ENCODE data around the gene RPP38.
A peak's percentile ranks its signal among the peaks of the same experiment; 100 is the strongest.

RPP38 gene

GRCh38 chr10:15140698-15141097 lies 43.5 kb downstream of the RPP38 start:
- H3K4me2 ChIP-seq, result peak overlapping the region; percentile 69 to 92 (median 80)
- TF ChIP-seq Cebpa-rat (IDR thresholded peaks at IDR 0.05), result no peak
- peaks cover 0 to 12% (median 0%) of the 10 kb centered on the region in 11 experiments; a peak in 3 of 22 replicates for H4K20me1 ChIP-seq
- peak overlapping the region in 7 of 11 experiments; percentile 20 to 56 (median 35); a peak in 11 of 22 replicates for H3K27ac ChIP-seq
- H3K27me3 ChIP-seq, result no peaks in the 10 kb centered on the region
- H3K9ac ChIP-seq, result peak overlapping the region in 7 of 11 experiments; percentile 2 to 34 (median 27); a peak in 9 of 22 replicates
- H3K4me3 ChIP-seq, result peak overlapping the region in 3 of 10 experiments; percentile 10 to 44 (median 19); a peak in 3 of 20 replicates
- H3K9me3 ChIP-seq (replicated peaks in 1 of 11), result peaks cover 0 to 6% (median 0%) of the 10 kb centered on the region in 11 experiments; a peak in 4 of 22 replicates
- peaks cover 19 to 57% (median 44%) of the 10 kb centered on the region in 10 experiments for H3K4me1 ChIP-seq
- H3K36me3 ChIP-seq, result peaks cover 0 to 5% (median 0%) of the 10 kb centered on the region in 11 experiments; a peak in 2 of 22 replicates

GRCh38 chr10:15141136-15142054 lies 44.2 kb downstream of the RPP38 start:
- H3K4me1 ChIP-seq, result peaks cover 19 to 58% (median 45%) of the 10 kb centered on the region in 10 experiments
- H3K36me3 ChIP-seq, result peaks cover 0 to 5% (median 0%) of the 10 kb centered on the region in 11 experiments; a peak in 1 of 22 replicates
- peak overlapping the region in 7 of 11 experiments; percentile 2 to 35 (median 29); a peak in 8 of 22 replicates for H3K9ac ChIP-seq
- H3K4me3 ChIP-seq, result peak overlapping the region in 6 of 10 experiments; percentile 0 to 49 (median 25); a peak in 7 of 20 replicates
- H3K4me2 ChIP-seq, result peak overlapping the region; percentile 69 to 92 (median 80)
- no peak for TF ChIP-seq Cebpa-rat (IDR thresholded peaks at IDR 0.05)
- no peaks in the 10 kb centered on the region for H3K27me3 ChIP-seq
- H4K20me1 ChIP-seq, result peaks cover 0 to 12% (median 0%) of the 10 kb centered on the region in 11 experiments; a peak in 3 of 22 replicates
- H3K27ac ChIP-seq, result peak overlapping the region in 7 of 11 experiments; percentile 20 to 56 (median 35); a peak in 11 of 22 replicates
- peaks cover 0 to 6% (median 0%) of the 10 kb centered on the region in 11 experiments; a peak in 4 of 22 replicates for H3K9me3 ChIP-seq (replicated peaks in 1 of 11)

- Histone ChIP-seq H3K4me2 (no peak overlapping the region), H3K27ac (no peak overlapping the region), H4K20me1 (peaks cover 0 to 12% (median 0%) of the 10 kb centered on the region in 11 experiments; a peak in 3 of 22 replicates), H3K36me3 (no peaks in the 10 kb centered on the region), H3K9me3 (replicated peaks in 1 of 11) (peaks cover 0 to 11% (median 0%) of the 10 kb centered on the region in 11 experiments; a peak in 4 of 22 replicates), H3K27me3 (no peaks in the 10 kb centered on the region), H3K9ac (no peak overlapping the region), H3K4me3 (no peak overlapping the region), H3K4me1 (peaks cover 19 to 46% (median 37%) of the 10 kb centered on the region in 10 experiments)
- no peak for TF ChIP-seq Cebpa-rat (IDR thresholded peaks at IDR 0.05)
Observed at GRCh38 chr10:15144788-15145187, 47.6 kb downstream of the RPP38 start.

- Histone ChIP-seq H3K4me2 (peak overlapping the region in 6 of 11 experiments; percentile 6 to 35 (median 24); a peak in 6 of 22 replicates), H3K9me3 (replicated peaks in 1 of 11) (peaks cover 0 to 12% (median 0%) of the 10 kb centered on the region in 11 experiments; a peak in 4 of 22 replicates), H3K27ac (no peak overlapping the region), H3K36me3 (no peaks in the 10 kb centered on the region), H3K4me3 (no peak overlapping the region), H4K20me1 (peaks cover 0 to 5% (median 0%) of the 10 kb centered on the region in 11 experiments; a peak in 1 of 22 replicates), H3K9ac (no peak overlapping the region), H3K4me1 (peaks cover 3 to 30% (median 22%) of the 10 kb centered on the region in 10 experiments), H3K27me3 (no peaks in the 10 kb centered on the region)
- TF ChIP-seq Cebpa-rat (IDR thresholded peaks at IDR 0.05), result no peak
Observed at GRCh38 chr10:15146366-15146765, 49.2 kb downstream of the RPP38 start.

GRCh38 chr10:15147594-15148392 lies 50.6 kb downstream of the RPP38 start:
- Histone ChIP-seq H3K4me1 (peaks cover 0 to 16% (median 7%) of the 10 kb centered on the region in 10 experiments; a peak in 14 of 20 replicates), H3K27me3 (no peaks in the 10 kb centered on the region), H3K9ac (no peak overlapping the region), H3K4me3 (no peak overlapping the region), H3K9me3 (replicated peaks in 1 of 11) (peaks cover 0 to 12% (median 0%) of the 10 kb centered on the region in 11 experiments; a peak in 4 of 22 replicates), H4K20me1 (no peaks in the 10 kb centered on the region), H3K4me2 (no peak overlapping the region), H3K36me3 (no peaks in the 10 kb centered on the region), H3K27ac (no peak overlapping the region)
- no peak for TF ChIP-seq Cebpa-rat (IDR thresholded peaks at IDR 0.05)

- H3K36me3 ChIP-seq, result no peaks in the 10 kb centered on the region
- H3K27me3 ChIP-seq, result no peaks in the 10 kb centered on the region
- H3K4me2 ChIP-seq, result no peak overlapping the region
- H3K27ac ChIP-seq, result no peak overlapping the region
- H3K4me3 ChIP-seq, result no peak overlapping the region
- H3K9me3 ChIP-seq (replicated peaks in 1 of 11), result peaks cover 0 to 12% (median 0%) of the 10 kb centered on the region in 11 experiments; a peak in 3 of 22 replicates
- no peaks in the 10 kb centered on the region for H4K20me1 ChIP-seq
- TF ChIP-seq Cebpa-rat (IDR thresholded peaks at IDR 0.05), result no peak
- H3K4me1 ChIP-seq, result peaks cover 0 to 10% (median 2%) of the 10 kb centered on the region in 10 experiments; a peak in 6 of 20 replicates
- H3K9ac ChIP-seq, result no peak overlapping the region
Observed at GRCh38 chr10:15149042-15149771, 52.1 kb downstream of the RPP38 start.

GRCh38 chr10:15150563-15150962 lies 53.4 kb downstream of the RPP38 start:
- Histone ChIP-seq H3K9me3 (replicated peaks in 1 of 11) (peaks cover 0 to 17% (median 9%) of the 10 kb centered on the region in 11 experiments; a peak in 7 of 22 replicates), H4K20me1 (no peaks in the 10 kb centered on the region), H3K4me1 (peaks cover 0 to 10% (median 2%) of the 10 kb centered on the region in 10 experiments; a peak in 6 of 20 replicates), H3K4me3 (no peak overlapping the region), H3K36me3 (no peaks in the 10 kb centered on the region), H3K9ac (no peak overlapping the region), H3K27ac (no peak overlapping the region), H3K27me3 (no peaks in the 10 kb centered on the region), H3K4me2 (no peak overlapping the region)
- no peak for TF ChIP-seq Cebpa-rat (IDR thresholded peaks at IDR 0.05)

GRCh38 chr10:15152556-15152955 lies 55.4 kb downstream of the RPP38 start:
- TF ChIP-seq Cebpa-rat (IDR thresholded peaks at IDR 0.05), result no peak
- Histone ChIP-seq H3K4me2 (no peak overlapping the region), H3K36me3 (no peaks in the 10 kb centered on the region), H4K20me1 (no peaks in the 10 kb centered on the region), H3K9me3 (replicated peaks in 1 of 11) (peaks cover 0 to 22% (median 9%) of the 10 kb centered on the region in 11 experiments; a peak in 10 of 22 replicates), H3K9ac (no peak overlapping the region), H3K27ac (no peak overlapping the region), H3K4me1 (no peaks in the 10 kb centered on the region), H3K27me3 (no peaks in the 10 kb centered on the region), H3K4me3 (no peak overlapping the region)
